Upper lobe of right lung (tissue), 1 donor: Measurements from ENCODE around the gene SYT9. TPM values are rescaled to one million over a fixed set of nuclear protein-coding genes. Genes with fewer than 3 reads are reported as not detected.

Experiments
- ATAC-seq: fragments of 200-7000 bp; cut with Tn5 transposase; one replicate; pipeline ENCODE4 v1.9.1; 2020; ENCODE audit warnings: mild to moderate bottlenecking, moderate library complexity
- DNase-seq: peaks from one replicate; pipeline ENCODE4 v3.0.0-alpha.2; 2020
- H3K27ac ChIP-seq: fragments of 200-600 bp; one replicate; pipeline ENCODE4 v1.8.0; 2022
- H3K27me3 ChIP-seq: fragments of 200-600 bp; one replicate; pipeline ENCODE4 v1.8.0; 2022; ENCODE audit warnings: mild to moderate bottlenecking
- H3K36me3 ChIP-seq: fragments of 200-600 bp; one replicate; pipeline ENCODE4 v1.8.0; 2022
- H3K4me1 ChIP-seq: fragments of 200-600 bp; one replicate; pipeline ENCODE4 v1.8.0; 2022
- H3K4me3 ChIP-seq: fragments of 200-600 bp; one replicate; pipeline ENCODE4 v1.8.0; 2022; ENCODE audit warnings: mild to moderate bottlenecking
- H3K9me3 ChIP-seq: fragments of 200-600 bp; one replicate; pipeline ENCODE4 v1.8.0; 2022
- intact Hi-C: fragments of 100-400 bp; cut with DNase I; formaldehyde crosslinking; loops from one replicate; pipeline ENCODE4 v1.11.0; 2022
- total RNA-seq: library from RNA; stranded (reverse); fragmentation: NEBNext Ultra II Directional; extraction: Animal tissue kit (Norgen Biotek cat#: 25700); gene quantifications from one replicate; pipeline ENCODE4 v1.2.1, GENCODE V29; 2021
- TF ChIP-seq, protein P1 (sequence below): fragments of 200-600 bp; IDR thresholded peaks from one replicate; pipeline ENCODE4 v1.8.0; 2022; ENCODE audit warnings: antibody characterized with exemption
- donor health status: DM: no; HTN: yes; CAD: no; lungs with severe emphysema.

Gene SYT9
- total RNA-seq, 1 donor from 2014 or later: 0.14 TPM

GRCh38 chr11:7307836-7308235 is 56.1 kb downstream of the SYT9 start:
- TF ChIP-seq, protein P1, sequence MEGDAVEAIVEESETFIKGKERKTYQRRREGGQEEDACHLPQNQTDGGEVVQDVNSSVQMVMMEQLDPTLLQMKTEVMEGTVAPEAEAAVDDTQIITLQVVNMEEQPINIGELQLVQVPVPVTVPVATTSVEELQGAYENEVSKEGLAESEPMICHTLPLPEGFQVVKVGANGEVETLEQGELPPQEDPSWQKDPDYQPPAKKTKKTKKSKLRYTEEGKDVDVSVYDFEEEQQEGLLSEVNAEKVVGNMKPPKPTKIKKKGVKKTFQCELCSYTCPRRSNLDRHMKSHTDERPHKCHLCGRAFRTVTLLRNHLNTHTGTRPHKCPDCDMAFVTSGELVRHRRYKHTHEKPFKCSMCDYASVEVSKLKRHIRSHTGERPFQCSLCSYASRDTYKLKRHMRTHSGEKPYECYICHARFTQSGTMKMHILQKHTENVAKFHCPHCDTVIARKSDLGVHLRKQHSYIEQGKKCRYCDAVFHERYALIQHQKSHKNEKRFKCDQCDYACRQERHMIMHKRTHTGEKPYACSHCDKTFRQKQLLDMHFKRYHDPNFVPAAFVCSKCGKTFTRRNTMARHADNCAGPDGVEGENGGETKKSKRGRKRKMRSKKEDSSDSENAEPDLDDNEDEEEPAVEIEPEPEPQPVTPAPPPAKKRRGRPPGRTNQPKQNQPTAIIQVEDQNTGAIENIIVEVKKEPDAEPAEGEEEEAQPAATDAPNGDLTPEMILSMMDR: no peak
- intact Hi-C loops: no loop called here
- no peak overlapping the region for H3K4me3 ChIP-seq
- H3K27ac ChIP-seq: no peak overlapping the region
- H3K9me3 ChIP-seq: no peaks in the 10 kb centered on the region
- DNase-seq: no peak
- no peaks in the 10 kb centered on the region for H3K36me3 ChIP-seq
- no peaks in the 10 kb centered on the region for H3K27me3 ChIP-seq
- no peaks in the 10 kb centered on the region for H3K4me1 ChIP-seq
- ATAC-seq: peak; percentile 29

DNA sequence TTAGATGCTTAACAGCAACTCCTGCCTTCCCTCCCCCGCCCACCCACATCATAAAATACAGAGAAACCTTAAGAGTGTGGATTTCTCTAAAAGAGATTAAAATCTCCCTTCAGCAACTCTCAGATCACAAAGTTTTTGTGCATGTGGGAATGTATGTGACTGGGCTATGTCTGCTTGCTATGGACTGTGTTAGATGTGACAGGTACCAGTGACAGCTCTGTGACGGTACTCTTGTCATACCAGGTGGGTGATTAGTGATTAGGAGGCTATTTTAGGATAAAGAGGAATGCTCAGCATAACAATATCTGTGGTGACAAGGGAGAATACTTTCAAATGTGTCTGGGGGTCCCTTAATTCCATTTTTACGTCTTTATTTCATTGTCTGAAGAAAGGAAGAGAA is 60.2 kb downstream of the SYT9 start:
- no peaks in the 10 kb centered on the region for H3K9me3 ChIP-seq
- H3K4me1 ChIP-seq: no peaks in the 10 kb centered on the region
- H3K36me3 ChIP-seq: no peaks in the 10 kb centered on the region
- no peaks in the 10 kb centered on the region for H3K27me3 ChIP-seq
- no peak overlapping the region for H3K27ac ChIP-seq
- ATAC-seq (no peak), DNase-seq (no peak)
- intact Hi-C loops: no loop called here
- TF ChIP-seq, protein P1: no peak
- H3K4me3 ChIP-seq: no peak overlapping the region

DNA sequence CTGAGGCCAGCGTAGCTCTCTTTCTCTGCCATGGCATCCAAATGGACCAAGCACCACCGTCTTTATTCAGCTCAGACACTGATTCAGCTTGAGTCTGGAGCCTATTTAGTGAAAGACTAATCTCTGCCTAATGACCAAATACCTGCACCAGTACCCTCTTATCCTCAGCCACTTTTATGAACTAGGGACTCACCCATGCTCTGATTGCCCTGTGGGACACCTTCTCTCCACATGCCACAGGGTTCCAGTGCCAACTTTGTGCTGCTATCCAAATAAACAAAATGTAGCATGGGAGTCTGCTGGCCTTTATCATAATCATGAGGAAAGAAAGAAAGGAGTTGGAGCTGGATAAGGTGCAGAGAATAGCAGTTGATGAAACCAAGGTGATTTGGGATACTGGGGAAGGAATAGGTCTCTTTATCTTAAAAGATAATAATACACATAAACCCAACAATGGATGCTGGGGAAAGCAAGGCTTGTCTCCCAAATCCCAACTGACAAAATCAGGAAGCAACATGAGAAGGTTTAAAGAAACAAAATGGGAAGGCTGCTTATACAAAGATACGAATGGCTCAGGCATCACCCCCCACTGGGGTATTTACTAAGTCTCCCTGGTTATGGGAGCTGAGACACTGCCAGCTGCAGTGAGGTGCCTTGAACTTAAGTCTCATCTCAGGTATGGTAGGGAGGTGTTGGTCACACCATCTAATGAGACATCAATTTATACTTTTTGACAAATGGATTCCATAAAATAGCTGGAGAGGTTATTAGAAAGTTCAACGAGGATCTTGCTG is 63.3 kb downstream of the SYT9 start:
- TF ChIP-seq, protein P1: no peak
- Histone ChIP-seq H3K27ac (no peak overlapping the region), H3K9me3 (no peaks in the 10 kb centered on the region), H3K4me1 (no peaks in the 10 kb centered on the region), H3K4me3 (no peak overlapping the region), H3K27me3 (no peaks in the 10 kb centered on the region), H3K36me3 (no peaks in the 10 kb centered on the region)
- intact Hi-C loops: no loop called here
- ATAC-seq: no peak
- no peak for DNase-seq

GRCh38 chr11:7319501-7319900 is 67.8 kb downstream of the SYT9 start:
- TF ChIP-seq, protein P1: no peak
- Histone ChIP-seq H3K27me3 (no peaks in the 10 kb centered on the region), H3K4me3 (no peak overlapping the region), H3K9me3 (no peaks in the 10 kb centered on the region), H3K36me3 (no peaks in the 10 kb centered on the region), H3K4me1 (no peaks in the 10 kb centered on the region), H3K27ac (no peak overlapping the region)
- intact Hi-C loops: no loop called here
- DNase-seq (no peak), ATAC-seq (no peak)

DNA sequence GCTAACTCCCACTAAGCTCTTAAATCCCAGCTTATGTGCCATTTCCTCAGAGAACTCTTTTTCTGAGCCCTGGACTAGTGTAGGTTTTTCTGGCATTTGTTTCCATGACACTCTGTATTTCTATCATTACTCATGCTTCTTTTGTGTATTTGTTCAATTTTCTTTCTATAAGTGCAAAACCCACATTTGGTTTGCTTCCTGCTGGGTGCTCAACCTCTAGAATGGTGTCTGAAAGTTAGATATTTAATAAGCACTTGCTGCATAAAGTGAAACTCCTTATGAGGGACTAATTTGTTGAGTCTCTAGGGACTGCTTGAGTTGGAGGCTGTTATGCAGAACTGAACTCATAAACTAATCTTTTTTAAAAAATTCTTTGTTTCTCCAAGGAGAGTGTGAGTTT is 68.6 kb downstream of the SYT9 start:
- ATAC-seq: no peak
- no peak for DNase-seq
- intact Hi-C loops: no loop called here
- no peaks in the 10 kb centered on the region for H3K9me3 ChIP-seq
- no peaks in the 10 kb centered on the region for H3K4me1 ChIP-seq
- no peak overlapping the region for H3K4me3 ChIP-seq
- no peak overlapping the region for H3K27ac ChIP-seq
- TF ChIP-seq, protein P1: no peak
- H3K27me3 ChIP-seq: no peaks in the 10 kb centered on the region
- no peaks in the 10 kb centered on the region for H3K36me3 ChIP-seq
